Sciatic nerve (tissue), 2 donors: Measurements from ENCODE around the gene SHC3. TPM values are rescaled to one million over a fixed set of nuclear protein-coding genes. Genes with fewer than 3 reads are reported as not detected.

ENCODE experiments used
- ATAC-seq: fragments of 200-7000 bp; cut with Tn5 transposase; one replicate; pipeline ENCODE4 v1.9.1; 2020; ENCODE audit warnings: mild to moderate bottlenecking, moderate library complexity
- DNase-seq: peaks from one replicate; pipeline ENCODE4 v3.0.0-alpha.2; 2020; ENCODE audit warnings: low spot score
- intact Hi-C: fragments of 100-400 bp; cut with DNase I; formaldehyde crosslinking; loops from one replicate; pipeline ENCODE4 v1.14.2; 2022
- total RNA-seq: library from RNA; stranded (reverse); fragmentation: NEBNext Ultra II Directional; extraction: Animal tissue kit (Norgen Biotek cat#: 25700); gene quantifications from one replicate; pipeline ENCODE4 v1.2.1, GENCODE V29; 2021
- donor health status: DM: no; HTN: no; CAD: no.
- donor health status: DM: no; HTN: no; CAD: no.

The SHC3 gene
- total RNA-seq, 1 donor from 2014 or later: 5.3 TPM

DNA sequence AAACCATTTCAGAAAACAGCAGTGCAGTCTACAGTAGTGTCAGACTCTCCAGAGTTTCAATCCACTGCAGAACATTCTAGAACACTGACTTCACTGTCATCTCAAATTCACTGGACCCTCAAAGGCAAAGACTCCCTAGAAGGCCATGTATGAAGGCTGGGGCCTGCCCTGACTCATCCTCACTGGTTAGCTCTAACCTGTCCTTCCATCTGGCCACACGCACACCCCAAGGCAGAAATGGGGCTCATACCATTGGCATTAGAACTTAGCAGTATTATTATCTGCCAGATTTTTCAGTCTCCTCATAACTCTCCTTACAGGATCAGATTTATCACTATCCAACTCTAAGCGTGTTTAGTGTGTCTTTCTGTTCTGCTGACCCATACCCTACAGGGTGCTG, 166.9 kb downstream of the SHC3 start:
- DNase-seq (no peak), ATAC-seq (no peak)
- intact Hi-C loops: no loop called here

DNA sequence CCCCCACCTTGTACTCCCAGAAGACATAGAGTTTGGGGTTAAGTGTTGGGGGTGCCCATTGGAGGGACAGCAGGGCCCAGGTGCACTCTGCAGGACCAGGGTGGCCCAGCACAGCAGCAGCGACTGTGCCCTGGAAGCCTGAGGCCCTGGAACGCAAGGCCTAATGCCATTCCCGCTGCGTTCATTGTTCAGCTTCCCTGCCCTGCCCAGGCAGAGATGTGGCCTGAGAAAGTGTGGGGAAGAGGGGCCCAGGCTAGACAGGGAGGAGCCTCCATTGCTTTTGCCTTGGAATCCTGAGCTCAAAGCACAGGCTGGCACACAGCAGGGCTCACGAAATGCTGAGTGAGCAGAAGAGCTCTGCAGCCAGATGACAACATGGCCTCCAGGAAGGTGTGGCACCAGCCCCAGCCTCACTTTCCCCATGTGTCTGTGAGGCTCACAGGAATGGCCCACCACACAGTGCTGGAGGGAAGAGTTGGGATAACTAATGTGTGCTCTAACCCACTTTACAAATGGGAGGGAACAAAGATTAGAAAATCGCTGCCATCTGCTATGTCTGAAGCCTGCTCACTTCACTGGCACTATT, 168.0 kb downstream of the SHC3 start:
- DNase-seq (no peak), ATAC-seq (no peak)
- intact Hi-C loops: no loop called here

DNA sequence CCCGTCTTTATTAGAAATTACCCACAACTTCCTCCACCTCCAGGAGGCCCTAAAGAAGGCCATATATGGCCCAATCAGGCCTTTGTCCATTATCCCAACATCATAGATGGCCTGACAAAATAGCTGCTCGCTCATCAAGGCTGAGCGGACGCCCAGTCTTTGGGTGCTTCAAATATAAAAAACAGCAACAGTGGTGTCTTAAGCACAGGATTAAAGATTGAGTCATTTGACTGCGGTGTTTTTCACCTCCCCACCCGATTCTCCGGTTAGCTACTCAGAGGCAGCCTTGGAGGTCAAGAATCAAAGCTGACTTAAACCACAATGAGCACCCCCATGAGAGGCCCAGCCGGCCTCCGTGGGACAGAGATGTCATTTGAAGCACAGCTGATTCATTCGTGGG, 168.6 kb downstream of the SHC3 start:
- DNase-seq (no peak), ATAC-seq (no peak)
- intact Hi-C loops: no loop called here

DNA sequence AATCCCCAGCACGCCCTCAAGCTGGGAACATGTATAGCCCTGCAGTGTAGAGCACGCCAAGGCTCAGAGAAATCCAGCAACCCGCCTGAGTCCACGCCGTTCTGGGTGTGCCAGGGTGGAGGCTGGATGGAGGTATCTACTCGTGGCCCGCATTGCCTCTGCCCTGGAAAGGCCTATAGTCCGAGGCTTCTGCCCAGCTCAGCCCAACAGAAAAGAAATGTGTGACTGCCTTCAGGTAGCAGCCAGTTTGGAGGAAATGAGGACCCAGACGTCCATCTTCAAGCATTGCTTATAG, 169.1 kb downstream of the SHC3 start:
- DNase-seq: no peak
- intact Hi-C loops: no loop called here

DNA sequence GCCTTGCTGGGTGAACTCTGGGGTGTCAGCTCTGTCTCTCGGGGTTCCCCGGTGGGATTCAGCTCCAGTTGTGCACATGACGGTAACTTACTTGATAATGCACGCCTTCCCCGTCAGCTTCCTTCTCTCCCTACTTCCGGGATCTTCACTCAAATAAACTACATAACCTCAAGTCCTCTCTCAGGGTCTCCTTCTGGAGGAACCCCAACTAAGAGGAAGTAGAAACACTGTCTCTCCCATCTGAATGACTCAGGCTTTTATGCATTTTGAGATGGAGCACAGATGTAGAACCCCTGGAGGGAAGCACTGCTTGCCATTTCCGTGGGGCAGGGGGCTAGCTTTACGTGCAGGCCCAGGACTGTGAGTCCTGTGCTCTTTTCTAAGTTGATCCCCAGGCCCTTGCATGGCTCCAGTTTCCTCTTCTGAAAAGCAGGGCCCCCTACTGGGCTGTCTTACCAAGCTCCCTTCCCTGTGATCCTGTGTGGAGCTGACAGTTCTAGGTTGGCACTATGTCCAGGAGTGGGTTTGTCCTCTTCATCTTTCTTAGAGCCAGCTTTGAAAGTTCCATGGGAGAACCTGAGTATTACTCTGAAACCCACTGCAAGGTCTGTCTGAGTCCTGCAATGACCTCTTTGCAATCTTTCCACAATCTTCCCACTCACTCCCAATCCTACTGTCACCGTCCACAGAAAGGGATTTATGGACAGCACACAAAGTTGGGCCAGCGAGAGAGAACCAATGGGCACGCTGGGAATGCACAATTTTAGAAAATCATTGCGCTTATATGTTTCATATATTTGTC, 169.7 kb downstream of the SHC3 start:
- no peak for DNase-seq
- no peak for ATAC-seq
- intact Hi-C loops: no loop called here

More for the DNA sequence above, 169.1 kb downstream of the SHC3 start:
- ATAC-seq: no peak

DNA sequence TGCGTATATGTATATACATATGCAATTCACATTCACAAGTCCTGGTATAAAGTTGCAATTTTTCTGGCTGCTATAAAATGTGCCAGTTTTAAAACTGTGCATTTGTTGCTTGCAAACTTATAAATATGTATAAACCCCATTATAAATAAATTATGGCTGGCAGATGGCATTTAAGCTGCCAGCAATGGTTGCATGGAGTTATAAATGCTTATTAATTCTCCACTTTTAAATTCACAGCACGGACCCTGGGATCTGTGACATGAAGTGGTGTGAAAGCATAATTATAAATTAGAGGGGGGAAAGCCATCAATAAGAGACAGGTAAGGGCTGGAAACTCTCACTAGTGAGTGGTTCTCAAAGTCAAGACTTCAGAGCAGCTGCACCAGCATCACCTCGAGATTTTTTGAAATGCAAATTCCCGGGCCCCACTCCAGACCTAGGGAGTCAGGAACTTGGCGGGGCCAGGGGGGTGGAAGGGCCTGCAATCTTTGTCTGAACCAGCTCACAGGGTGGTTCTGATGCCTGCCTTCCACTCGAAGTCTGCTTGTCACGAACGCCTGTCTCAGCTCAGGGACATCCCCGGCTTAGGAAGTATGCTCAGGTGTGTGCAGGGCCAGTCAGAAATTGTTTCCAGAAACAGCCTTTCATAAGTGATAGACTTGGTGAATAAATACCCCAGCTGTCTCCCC, 170.4 kb downstream of the SHC3 start:
- ATAC-seq (no peak), DNase-seq (no peak)
- intact Hi-C loops: no loop called here

DNA sequence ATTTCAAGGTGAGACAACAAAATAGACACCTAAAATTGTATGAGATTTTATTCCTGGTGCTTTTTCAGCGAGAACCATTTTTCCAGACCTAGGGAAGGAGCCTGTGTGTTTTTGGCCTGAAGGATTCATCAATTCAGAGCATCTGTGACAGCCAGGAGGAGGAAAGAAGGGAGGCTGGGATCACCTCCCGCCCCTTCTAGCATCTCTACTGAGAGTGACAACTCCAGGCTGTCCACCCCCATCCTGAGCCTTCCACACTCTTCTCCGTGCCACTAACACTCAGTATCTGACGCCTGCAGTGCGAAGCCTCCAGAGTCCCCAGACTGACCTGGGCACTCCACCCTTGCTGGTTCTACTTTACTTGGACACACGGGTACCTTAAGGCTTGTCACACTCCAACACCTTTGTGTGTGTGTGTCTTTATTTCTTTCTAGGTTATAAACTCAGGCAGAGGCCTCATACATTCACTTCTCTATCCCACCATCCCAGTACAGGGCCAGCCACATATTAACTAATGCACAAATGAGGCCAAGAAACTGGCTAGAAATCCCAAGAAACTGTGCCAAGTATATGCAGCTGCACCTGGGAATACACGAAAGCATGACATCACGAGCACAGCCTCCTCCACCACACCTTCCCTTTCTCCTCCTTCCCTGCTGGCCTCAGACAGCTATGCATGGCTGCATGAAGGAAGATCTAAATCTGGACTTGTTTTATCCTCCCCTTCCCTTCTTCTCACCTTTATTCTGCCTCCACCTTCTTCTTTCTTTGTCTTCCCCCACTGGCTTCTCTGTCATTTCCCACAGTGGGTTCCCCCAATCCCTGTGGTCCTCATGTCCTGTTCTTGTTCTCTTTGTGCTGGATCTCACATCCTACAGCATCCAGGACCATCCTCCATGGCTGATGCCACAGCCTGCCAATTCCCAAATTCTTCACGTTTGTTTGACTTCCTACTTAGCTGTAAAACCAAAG, 171.3 kb downstream of the SHC3 start:
- no peak for DNase-seq
- ATAC-seq: no peak
- intact Hi-C loops: no loop called here

DNA sequence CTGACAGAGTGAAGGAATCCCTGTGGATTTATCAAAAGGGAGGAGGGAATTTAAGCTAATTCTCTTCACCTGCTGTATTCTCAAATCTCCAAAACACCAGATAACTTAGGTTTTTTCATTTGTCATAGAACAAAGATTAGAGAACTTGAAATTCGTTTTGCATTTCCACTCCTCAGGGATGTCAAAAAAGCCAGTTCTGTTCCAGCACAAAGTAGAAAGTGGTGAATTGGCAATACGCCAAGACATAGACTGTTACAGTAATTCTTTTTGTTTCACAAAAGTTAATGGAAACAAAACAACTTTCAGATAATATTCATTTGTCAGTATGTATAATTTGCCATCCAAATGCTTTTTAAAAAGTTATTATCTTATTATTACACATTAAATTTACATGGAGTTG, 172.4 kb downstream of the SHC3 start:
- intact Hi-C loops: no loop called here
- DNase-seq: no peak

DNA sequence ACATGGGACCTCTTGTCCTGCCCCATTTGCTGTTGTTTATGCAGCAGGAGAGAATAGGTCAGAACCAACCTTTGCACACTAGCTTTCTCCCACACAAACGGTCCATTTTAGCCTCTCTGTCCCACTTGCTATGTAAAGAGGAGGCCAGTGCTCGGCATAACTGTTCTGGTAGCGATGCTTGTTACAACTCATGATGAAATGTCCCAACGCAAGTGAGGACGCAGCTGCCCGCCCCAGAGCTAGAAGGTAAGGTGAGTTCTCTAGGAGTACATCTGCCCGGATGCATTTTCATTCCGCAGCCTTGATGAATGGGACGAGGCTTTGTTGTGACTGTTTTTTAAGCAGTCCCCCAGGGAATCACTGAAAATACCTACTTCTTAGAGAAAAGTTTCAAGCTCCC, 173.3 kb downstream of the SHC3 start:
- DNase-seq (no peak), ATAC-seq (no peak)
- intact Hi-C loops: no loop called here

More for the DNA sequence above, 172.4 kb downstream of the SHC3 start:
- no peak for ATAC-seq

DNA sequence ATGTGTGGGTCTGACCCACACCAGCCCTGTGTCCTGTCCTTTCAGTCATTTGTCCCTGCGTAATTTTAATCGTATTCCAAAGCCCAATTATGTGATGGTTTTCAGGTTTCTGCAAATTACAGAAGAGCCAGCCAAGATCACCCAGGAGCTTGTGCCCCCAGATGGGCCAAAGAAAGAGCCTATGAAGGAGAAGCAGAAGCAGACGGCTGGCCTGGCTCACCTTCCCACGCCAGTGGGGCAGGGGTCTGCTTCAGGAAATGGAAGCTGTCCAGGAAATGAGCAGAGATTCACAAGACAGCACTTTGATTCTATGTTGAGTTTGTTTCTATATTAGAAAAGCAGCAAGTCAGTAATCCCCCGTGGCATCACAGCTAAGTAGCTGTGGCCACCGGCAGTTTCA, 175.6 kb downstream of the SHC3 start:
- no peak for DNase-seq
- no peak for ATAC-seq
- intact Hi-C loops: loop anchor here (5.0 kb wide), 1 partner anchor 411 kb away; no protein-coding TSS in a partner anchor

DNA sequence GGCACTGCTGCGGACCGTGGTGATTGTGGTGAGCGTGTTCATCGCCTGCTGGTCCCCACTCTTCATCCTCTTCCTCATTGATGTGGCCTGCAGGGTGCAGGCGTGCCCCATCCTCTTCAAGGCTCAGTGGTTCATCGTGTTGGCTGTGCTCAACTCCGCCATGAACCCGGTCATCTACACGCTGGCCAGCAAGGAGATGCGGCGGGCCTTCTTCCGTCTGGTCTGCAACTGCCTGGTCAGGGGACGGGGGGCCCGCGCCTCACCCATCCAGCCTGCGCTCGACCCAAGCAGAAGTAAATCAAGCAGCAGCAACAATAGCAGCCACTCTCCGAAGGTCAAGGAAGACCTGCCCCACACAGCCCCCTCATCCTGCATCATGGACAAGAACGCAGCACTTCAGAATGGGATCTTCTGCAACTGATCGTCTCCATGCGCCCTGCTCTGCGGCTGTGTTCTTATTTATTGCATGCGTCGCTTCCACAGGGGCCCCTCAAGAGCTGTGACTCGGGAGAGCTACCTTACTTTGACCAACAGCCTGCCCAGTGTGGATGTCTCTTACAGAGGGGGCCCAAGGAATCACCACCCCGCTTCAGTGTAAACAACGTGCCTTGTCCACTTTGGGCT, 176.6 kb downstream of the SHC3 start:
- intact Hi-C loops: loop anchor here (5.0 kb wide), 1 partner anchor 410 kb away; no protein-coding TSS in a partner anchor
- ATAC-seq (no peak), DNase-seq (no peak)

DNA sequence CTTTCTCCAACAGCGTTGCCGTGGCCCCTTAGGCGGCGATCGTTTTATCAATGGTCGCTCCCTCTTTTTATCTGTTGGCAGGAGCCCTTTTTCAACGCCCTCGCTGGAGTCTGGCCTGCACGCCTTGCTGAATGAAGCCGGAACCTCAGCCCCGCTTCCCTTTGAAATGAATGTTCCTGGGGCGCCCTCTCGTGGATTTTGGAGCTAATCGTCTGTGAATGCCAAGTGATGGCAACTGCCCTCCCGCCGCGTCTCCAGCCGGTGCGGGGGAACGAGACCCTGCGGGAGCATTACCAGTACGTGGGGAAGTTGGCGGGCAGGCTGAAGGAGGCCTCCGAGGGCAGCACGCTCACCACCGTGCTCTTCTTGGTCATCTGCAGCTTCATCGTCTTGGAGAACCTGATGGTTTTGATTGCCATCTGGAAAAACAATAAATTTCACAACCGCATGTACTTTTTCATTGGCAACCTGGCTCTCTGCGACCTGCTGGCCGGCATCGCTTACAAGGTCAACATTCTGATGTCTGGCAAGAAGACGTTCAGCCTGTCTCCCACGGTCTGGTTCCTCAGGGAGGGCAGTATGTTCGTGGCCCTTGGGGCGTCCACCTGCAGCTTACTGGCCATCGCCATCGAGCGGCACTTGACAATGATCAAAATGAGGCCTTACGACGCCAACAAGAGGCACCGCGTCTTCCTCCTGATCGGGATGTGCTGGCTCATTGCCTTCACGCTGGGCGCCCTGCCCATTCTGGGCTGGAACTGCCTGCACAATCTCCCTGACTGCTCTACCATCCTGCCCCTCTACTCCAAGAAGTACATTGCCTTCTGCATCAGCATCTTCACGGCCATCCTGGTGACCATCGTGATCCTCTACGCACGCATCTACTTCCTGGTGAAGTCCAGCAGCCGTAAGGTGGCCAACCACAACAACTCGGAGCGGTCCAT, 177.4 kb downstream of the SHC3 start:
- ATAC-seq: peak; percentile 80

DNA sequence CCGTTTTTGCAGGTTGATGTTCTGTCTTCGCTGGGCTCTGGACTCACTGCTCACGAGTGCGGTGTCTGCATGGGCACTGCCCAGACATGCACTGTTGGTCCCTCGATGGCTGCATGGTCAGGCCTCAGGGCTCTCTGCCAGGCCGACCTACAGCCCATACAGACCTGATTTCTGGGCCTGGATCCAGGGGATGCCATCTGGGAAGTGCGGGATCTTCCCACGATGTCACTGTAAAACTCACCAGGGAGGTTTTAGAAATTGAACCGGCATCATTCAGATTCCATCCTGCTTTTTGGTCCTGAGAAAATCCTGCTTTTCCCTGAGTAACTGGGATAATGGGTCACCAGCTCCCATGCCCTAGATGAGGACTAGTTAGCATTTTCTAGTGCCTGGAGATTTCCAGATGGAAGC, 178.2 kb downstream of the SHC3 start:
- DNase-seq (no peak), ATAC-seq (no peak)
- intact Hi-C loops: loop anchor here (5.0 kb wide), 1 partner anchor 408 kb away; no protein-coding TSS in a partner anchor

More for the DNA sequence above, 177.4 kb downstream of the SHC3 start:
- intact Hi-C loops: loop anchor here (5.0 kb wide), 1 partner anchor 409 kb away; no protein-coding TSS in a partner anchor
- peak; percentile 95 for DNase-seq

DNA sequence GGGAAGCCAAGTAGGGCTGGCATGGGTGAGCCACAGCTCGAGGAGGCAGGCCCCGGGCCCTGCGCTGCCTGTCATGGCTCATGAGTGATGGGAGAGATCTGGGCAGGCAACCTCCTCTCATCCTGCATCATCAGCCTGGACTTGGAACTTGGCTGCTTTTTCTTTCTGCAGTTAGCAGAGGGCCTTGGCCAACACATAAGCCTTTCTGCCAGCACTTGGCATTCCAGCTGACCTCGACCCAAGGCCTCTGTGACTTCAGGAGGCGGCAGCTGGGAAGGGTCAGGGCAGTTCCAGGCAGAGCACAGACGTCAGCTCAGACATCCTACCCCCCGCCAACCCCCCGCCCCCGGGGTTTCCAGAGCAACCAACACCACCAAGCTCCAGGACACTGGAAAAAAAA, 179.7 kb downstream of the SHC3 start:
- DNase-seq (peak; percentile 80), ATAC-seq (peak; percentile 77)
- intact Hi-C loops: no loop called here

DNA sequence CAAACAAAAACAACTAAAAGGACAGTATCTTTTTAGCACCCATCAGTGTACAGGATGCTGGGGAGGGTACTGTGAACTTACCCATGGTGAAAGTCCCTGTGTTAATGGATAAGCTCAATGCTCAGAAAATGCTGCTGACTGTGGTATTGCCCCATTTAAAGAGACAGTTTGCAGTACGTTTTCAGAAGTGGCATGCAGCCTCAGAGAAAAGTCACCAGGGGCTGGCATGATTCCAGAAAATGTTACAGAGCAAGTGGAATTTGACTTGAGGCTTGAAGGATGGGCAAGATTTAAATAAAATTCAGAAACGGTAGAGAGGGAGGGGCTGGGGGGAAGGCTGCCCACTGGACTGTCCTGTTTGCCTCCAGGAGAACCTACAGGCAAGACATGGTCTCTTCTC, 180.1 kb downstream of the SHC3 start:
- ATAC-seq (no peak), DNase-seq (no peak)
- intact Hi-C loops: no loop called here

DNA sequence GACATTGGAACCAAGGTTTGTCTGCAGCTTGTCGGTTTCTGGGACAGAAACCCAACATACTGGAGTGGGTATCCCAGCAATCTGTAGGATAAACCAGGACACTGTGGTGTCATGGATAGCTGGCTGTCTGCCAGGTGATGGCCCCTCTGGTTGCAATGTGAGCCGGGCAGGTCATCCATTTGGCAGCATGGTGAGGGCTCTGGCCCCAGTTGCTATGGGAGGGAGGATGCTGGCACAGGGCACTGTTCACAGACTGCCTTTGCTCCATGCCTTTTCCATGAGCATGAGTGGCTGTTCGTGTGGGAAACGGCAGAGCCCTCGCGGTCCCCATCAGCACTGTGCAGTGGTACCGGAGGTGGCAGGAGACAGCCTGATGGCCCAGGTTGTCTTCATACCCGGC, 181.0 kb downstream of the SHC3 start:
- DNase-seq: no peak
- intact Hi-C loops: no loop called here
- no peak for ATAC-seq

DNA sequence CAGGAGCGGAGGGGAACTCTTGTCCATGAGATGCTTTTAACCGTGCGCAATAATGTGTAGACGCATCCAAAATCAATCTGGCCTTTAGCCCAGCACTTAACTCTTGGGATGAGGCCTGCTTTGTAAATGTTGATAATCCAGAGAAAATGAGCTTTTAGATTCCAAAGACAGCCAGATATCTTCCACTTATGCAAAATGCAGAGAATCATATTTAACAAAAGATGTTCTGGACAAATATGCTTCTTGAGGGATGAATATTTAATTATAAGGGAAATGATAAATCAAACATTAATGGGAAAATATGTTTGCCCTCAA, 181.7 kb downstream of the SHC3 start:
- ATAC-seq (no peak), DNase-seq (no peak)
- intact Hi-C loops: no loop called here
